Measurements from ENCODE around the gene IER5.

The IER5 gene

DNA sequence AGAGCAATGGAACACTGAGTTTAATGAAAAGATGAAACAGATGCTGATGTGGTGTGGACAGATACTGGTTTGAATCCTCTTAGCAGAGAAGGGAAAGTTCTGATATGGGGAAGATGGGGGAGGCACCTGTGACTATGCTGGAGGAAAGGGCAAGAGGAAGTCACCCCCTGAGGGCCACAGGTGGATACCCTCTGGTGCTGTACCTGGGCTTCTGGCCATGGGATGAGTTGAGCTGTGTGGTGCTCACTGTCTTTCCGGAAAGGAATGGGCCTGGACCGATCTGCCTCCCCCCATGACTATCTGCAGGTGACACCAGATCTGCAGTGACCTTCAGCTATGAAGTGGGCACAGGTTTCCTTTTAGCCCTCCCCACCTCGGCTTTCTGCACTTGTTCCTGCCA lies 52.4 kb downstream of the IER5 start:
- H3K4me3 ChIP-seq (ENCODE audit: low read length): no peak overlapping the region
- no peak for DNase-seq (ENCODE audit: low read depth)
- TF ChIP-seq, protein P1, sequence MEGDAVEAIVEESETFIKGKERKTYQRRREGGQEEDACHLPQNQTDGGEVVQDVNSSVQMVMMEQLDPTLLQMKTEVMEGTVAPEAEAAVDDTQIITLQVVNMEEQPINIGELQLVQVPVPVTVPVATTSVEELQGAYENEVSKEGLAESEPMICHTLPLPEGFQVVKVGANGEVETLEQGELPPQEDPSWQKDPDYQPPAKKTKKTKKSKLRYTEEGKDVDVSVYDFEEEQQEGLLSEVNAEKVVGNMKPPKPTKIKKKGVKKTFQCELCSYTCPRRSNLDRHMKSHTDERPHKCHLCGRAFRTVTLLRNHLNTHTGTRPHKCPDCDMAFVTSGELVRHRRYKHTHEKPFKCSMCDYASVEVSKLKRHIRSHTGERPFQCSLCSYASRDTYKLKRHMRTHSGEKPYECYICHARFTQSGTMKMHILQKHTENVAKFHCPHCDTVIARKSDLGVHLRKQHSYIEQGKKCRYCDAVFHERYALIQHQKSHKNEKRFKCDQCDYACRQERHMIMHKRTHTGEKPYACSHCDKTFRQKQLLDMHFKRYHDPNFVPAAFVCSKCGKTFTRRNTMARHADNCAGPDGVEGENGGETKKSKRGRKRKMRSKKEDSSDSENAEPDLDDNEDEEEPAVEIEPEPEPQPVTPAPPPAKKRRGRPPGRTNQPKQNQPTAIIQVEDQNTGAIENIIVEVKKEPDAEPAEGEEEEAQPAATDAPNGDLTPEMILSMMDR (conservative IDR thresholded peaks at IDR 0.05; ENCODE audit: low read depth, low read length): no peak

DNA sequence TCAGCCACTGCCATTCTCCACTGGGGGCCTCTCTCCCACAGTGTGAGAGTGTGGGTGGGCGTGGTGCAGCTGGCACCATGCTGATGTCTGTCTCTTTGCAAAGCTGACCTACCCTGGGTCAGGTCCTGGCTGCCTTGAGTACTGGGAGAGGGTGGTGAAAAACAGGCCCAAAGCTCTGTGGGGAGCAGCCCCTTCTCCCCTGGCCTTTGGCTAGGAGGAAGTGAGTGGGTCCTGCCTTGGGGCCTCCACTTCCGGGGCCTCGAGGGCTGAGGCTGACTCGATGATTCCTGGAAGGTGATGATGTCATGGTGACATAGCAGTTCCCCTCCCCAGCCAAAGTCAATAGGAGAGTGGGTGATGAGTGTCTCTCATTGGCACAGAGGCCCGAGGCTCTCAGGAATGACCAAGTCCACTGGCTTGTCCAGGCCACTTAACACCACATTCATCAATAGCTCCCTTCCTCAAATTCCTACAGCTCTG lies 53.0 kb downstream of the IER5 start:
- no peak overlapping the region for H3K4me3 ChIP-seq (ENCODE audit: low read length)
- TF ChIP-seq, protein P1 (conservative IDR thresholded peaks at IDR 0.05; ENCODE audit: low read depth, low read length): no peak
- DNase-seq (ENCODE audit: low read depth): no peak
